GM12878 (cell line): Measurements from ENCODE around the gene OR2G3. TPM values are rescaled to one million over a fixed set of nuclear protein-coding genes. Genes with fewer than 3 reads are reported as not detected.

Experiments
- ATAC-seq: fragments of 200-7000 bp; cut with Tn5 transposase; 3 replicates; pipeline ENCODE4 v1.9.1; 2020; ENCODE audit warnings: mild to moderate bottlenecking, moderate library complexity
- BruUV-seq: library from RNA; stranded (reverse); fragments of 400-500 nt; replicated peaks from 2 replicates; lab custom pipeline; 2021; lab: Mats Ljungman, UMichigan
- CTCF ChIA-PET: fragments of 300-600 bp; sonication (Branson Sonifier 250); formaldehyde crosslinking; extraction: SDS; loops from one replicate; lab custom pipeline; 2021; ENCODE audit warnings: inconsistent platforms; lab: Yijun Ruan, JAX
- POLR2A ChIA-PET: fragments of 350-600 bp; formaldehyde crosslinking; extraction: SDS; loops from one replicate; lab custom pipeline; 2021; ENCODE audit warnings: inconsistent platforms; lab: Charles Lee
- RAD21 ChIA-PET: fragments of 300-600 bp; sonication (Branson Sonifier 250); formaldehyde crosslinking; loops from one replicate; lab custom pipeline; 2023; ENCODE audit warnings: antibody characterized with exemption; ENCODE audit not compliant: unreplicated experiment; lab: Charles Lee
- SMC1A ChIA-PET: fragments of 300-600 bp; sonication (Branson Sonifier 250); formaldehyde crosslinking; loops from one replicate; lab custom pipeline; 2023; ENCODE audit not compliant: unreplicated experiment, uncharacterized antibody; lab: Charles Lee
- DNase-seq: peaks from one replicate; pipeline ENCODE4 v3.0.0-alpha.2; 2011; ENCODE audit warnings: low read depth, low spot score
- FAIRE-seq: peaks from 3 replicates; lab custom pipeline; 2011; peaks lifted over from hg19 to GRCh38; lab: Jason Lieb, UNC
- H2AFZ ChIP-seq: 2 replicates; pipeline ENCODE4 v1.6.0; 2011; ENCODE audit warnings: low read depth, low read length, control low read depth; ENCODE audit not compliant: control insufficient read depth
- H3K27ac ChIP-seq: 2 replicates; pipeline ENCODE4 v1.5.1; 2011; ENCODE audit warnings: control low read depth; ENCODE audit not compliant: control insufficient read depth, insufficient read depth
- H3K27me3 ChIP-seq, 2 experiments: replicated peaks in 1 of 2; 2 replicates each; pipeline versions ENCODE4 v1.6.0 to v1.6.1; 2011; ENCODE audit warnings: low read length in 1 of 2; ENCODE audit not compliant: control insufficient read depth in 2 of 2, insufficient read depth in 2 of 2
- H3K36me3 ChIP-seq, 2 experiments: 2 replicates each; pipeline ENCODE4 v1.5.1; 2011; ENCODE audit warnings: low read length in 1 of 2; ENCODE audit not compliant: control insufficient read depth in 2 of 2, insufficient read depth in 2 of 2
- H3K4me1 ChIP-seq: 2 replicates; pipeline ENCODE4 v1.6.1; 2011; ENCODE audit warnings: mild to moderate bottlenecking, low read length, moderate library complexity, mixed read lengths; ENCODE audit not compliant: control insufficient read depth, insufficient read depth
- H3K4me2 ChIP-seq: 2 replicates; pipeline ENCODE4 v1.6.0; 2011; ENCODE audit warnings: control low read depth; ENCODE audit not compliant: control insufficient read depth, insufficient read depth
- H3K4me3 ChIP-seq: fragments of 200-600 bp; sonication (generic); 2 replicates; pipeline ENCODE4 v1.5.1; 2016
- H3K79me2 ChIP-seq: 2 replicates; pipeline ENCODE4 v1.6.0; 2011; ENCODE audit warnings: low read length; ENCODE audit not compliant: control insufficient read depth, insufficient read depth
- H3K9ac ChIP-seq: 2 replicates; pipeline ENCODE4 v1.8.0; 2011; ENCODE audit warnings: low read length, control low read depth, mixed read lengths; ENCODE audit not compliant: control insufficient read depth, insufficient read depth
- H3K9me3 ChIP-seq: replicated peaks from 3 replicates; pipeline ENCODE4 v1.5.1; 2011; ENCODE audit warnings: mild to moderate bottlenecking, low read length; ENCODE audit not compliant: control insufficient read depth, insufficient read depth
- H4K20me1 ChIP-seq: 2 replicates; pipeline ENCODE4 v1.6.0; 2011; ENCODE audit not compliant: control insufficient read depth, insufficient read depth
- BCL11A ChIP-seq: IDR thresholded peaks from 2 replicates; pipeline ENCODE4 v1.6.1; 2011; ENCODE audit warnings: low read depth, low read length
- BMI1 ChIP-seq: fragments of 450-650 bp; IDR thresholded peaks from 2 replicates; pipeline ENCODE4 v1.6.1; 2016; ENCODE audit warnings: mild to moderate bottlenecking, moderate library complexity, borderline replicate concordance
- EZH2 ChIP-seq: IDR thresholded peaks from 2 replicates; pipeline ENCODE4 v1.6.1; 2012; ENCODE audit warnings: low read depth, mild to moderate bottlenecking, control low read depth, inconsistent platforms, low read length, borderline replicate concordance; ENCODE audit not compliant: control insufficient read depth
- KAT2A ChIP-seq: conservative IDR thresholded peaks from 2 replicates; pipeline ENCODE4 v1.6.1; 2011; ENCODE audit warnings: low read depth, low read length; ENCODE audit not compliant: control insufficient read depth
- MTA3 ChIP-seq: IDR thresholded peaks from 2 replicates; pipeline ENCODE4 v1.6.1; 2012; ENCODE audit warnings: low read length, inconsistent platforms, borderline replicate concordance
- NFYB ChIP-seq: IDR thresholded peaks from 2 replicates; pipeline ENCODE4 v1.6.1; 2011; ENCODE audit warnings: low read depth, mild to moderate bottlenecking, low read length, improper control_type of control experiment, moderate library complexity; ENCODE audit not compliant: insufficient read depth
- PAX5 ChIP-seq: IDR thresholded peaks from 2 replicates; pipeline ENCODE4 v1.6.1; 2011; ENCODE audit warnings: low read depth, low read length, borderline replicate concordance
- SMAD1 ChIP-seq: fragments of 450-650 bp; IDR thresholded peaks from 2 replicates; pipeline ENCODE4 v1.6.1; 2018; ENCODE audit warnings: mild to moderate bottlenecking, low read depth; ENCODE audit not compliant: partially characterized antibody
- TBL1XR1 ChIP-seq: IDR thresholded peaks from 2 replicates; pipeline ENCODE4 v1.6.1; 2012; ENCODE audit warnings: low read depth, low read length, improper control_type of control experiment
- WGBS: methylation state at CpG from one replicate; pipeline ENCODE4 v1.1.6; 2016; ENCODE audit warnings: low lambda C conversion rate; ENCODE audit not compliant: insufficient replicate concordance, insufficient coverage; ENCODE audit errors: missing lambda C conversion rate; 5-methylcytosine and 5-hydroxymethylcytosine counted together
- in situ Hi-C: fragments of 300-500 bp; cut with MboI; formaldehyde crosslinking; loops from 9 replicates; pipeline ENCODE4 v1.14.3; 2018; ENCODE audit warnings: mixed read lengths
- intact Hi-C: fragments of 100-400 bp; cut with micrococcal nuclease; formaldehyde crosslinking; loops from one replicate; pipeline ENCODE4 v1.14.2; 2022; ENCODE audit not compliant: unreplicated experiment
- polyA plus RNA-seq, 11 experiments: library from polyadenylated mRNA; depleted of rRNA in 4 of 11; unstranded in 6 of 11; stranded (reverse) in 5 of 11; fragments of >200 nt; fragmentation: Nextera tagmentation in 4 of 11; fragmentation: Illumina TruSeq in 1 of 11; extraction: Ambion mirVana in 4 of 11; extraction: Trizol in 1 of 11; gene quantifications; 1 replicate in 1 of 11; 2 replicates in 10 of 11; pipeline versions ENCODE4 v1.2.1 to v1.2.3, GENCODE V29; 2011 to 2016; ENCODE audit warnings: inconsistent platforms in 2 of 11, missing spikeins in 2 of 11, low read depth in 1 of 11
- total RNA-seq, 4 experiments: library from RNA; depleted of rRNA in 3 of 4; stranded (reverse); fragments of >200 nt in 3 of 4; fragmentation: Illumina TruSeq in 1 of 4; extraction: Trizol in 1 of 4; gene quantifications; 2 replicates each; pipeline versions ENCODE4 v1.2.1 to v1.2.3, GENCODE V29; 2013 to 2021
- TF ChIP-seq, protein P1 (sequence below): fragments of 450-650 bp; IDR thresholded peaks from 2 replicates; pipeline ENCODE4 v1.6.1; 2016; ENCODE audit warnings: mild to moderate bottlenecking
- TF ChIP-seq, protein P2 (sequence below): fragments of 450-650 bp; IDR thresholded peaks from 2 replicates; pipeline ENCODE4 v1.6.1; 2018; ENCODE audit warnings: mild to moderate bottlenecking, low read depth, moderate library complexity; ENCODE audit not compliant: partially characterized antibody

OR2G3 gene
- total and polyA plus RNA-seq, 10 of the 15 experiments (the other 5 are each of a cell fraction or from before 2014, with no cell fraction given): not detected

DNA sequence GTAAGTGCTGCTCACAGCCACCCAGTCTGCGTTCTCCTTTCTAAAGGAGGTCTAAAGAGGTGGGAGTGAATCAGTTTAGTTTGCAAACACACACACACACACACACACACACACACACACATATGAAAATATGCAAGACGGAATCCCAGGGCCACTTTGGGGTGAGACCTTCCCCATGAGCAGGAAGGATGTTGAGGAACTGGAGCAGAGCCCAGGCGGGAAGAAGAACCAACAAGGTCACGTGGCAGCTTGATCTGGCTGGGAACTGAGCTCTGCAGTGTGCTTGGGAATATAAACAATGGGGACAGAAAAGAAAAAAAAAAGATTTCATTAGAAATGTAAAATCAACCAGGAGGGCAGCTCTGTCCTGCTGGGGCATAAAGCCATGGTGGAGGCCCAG, 32.6 kb downstream of the OR2G3 start:
- H3K36me3 ChIP-seq: no peaks in the 10 kb centered on the region
- TF ChIP-seq MTA3 (no peak), NFYB (no peak), TBL1XR1 (no peak), EZH2 (no peak), BCL11A (no peak), BMI1 (no peak), KAT2A (no peak), PAX5 (no peak), SMAD1 (no peak)
- TF ChIP-seq, protein P1, sequence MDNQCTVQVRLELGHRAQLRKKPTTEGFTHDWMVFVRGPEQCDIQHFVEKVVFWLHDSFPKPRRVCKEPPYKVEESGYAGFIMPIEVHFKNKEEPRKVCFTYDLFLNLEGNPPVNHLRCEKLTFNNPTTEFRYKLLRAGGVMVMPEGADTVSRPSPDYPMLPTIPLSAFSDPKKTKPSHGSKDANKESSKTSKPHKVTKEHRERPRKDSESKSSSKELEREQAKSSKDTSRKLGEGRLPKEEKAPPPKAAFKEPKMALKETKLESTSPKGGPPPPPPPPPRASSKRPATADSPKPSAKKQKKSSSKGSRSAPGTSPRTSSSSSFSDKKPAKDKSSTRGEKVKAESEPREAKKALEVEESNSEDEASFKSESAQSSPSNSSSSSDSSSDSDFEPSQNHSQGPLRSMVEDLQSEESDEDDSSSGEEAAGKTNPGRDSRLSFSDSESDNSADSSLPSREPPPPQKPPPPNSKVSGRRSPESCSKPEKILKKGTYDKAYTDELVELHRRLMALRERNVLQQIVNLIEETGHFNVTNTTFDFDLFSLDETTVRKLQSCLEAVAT: no peak
- TF ChIP-seq, protein P2, sequence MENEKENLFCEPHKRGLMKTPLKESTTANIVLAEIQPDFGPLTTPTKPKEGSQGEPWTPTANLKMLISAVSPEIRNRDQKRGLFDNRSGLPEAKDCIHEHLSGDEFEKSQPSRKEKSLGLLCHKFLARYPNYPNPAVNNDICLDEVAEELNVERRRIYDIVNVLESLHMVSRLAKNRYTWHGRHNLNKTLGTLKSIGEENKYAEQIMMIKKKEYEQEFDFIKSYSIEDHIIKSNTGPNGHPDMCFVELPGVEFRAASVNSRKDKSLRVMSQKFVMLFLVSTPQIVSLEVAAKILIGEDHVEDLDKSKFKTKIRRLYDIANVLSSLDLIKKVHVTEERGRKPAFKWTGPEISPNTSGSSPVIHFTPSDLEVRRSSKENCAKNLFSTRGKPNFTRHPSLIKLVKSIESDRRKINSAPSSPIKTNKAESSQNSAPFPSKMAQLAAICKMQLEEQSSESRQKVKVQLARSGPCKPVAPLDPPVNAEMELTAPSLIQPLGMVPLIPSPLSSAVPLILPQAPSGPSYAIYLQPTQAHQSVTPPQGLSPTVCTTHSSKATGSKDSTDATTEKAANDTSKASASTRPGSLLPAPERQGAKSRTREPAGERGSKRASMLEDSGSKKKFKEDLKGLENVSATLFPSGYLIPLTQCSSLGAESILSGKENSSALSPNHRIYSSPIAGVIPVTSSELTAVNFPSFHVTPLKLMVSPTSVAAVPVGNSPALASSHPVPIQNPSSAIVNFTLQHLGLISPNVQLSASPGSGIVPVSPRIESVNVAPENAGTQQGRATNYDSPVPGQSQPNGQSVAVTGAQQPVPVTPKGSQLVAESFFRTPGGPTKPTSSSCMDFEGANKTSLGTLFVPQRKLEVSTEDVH: no peak
- no peak for DNase-seq
- SMC1A ChIA-PET: interaction anchor here (0.6 kb wide), 1 partner anchor 206 kb away, joined by 3 read pairs; no protein-coding TSS in a partner anchor
- H4K20me1 ChIP-seq: no peaks in the 10 kb centered on the region
- CTCF ChIA-PET: no interaction called here
- intact Hi-C loops: no loop called here
- WGBS: 0% methylated on average over 4 of the region's 4 CpGs
- no peak for ATAC-seq
- no peak overlapping the region for H3K4me3 ChIP-seq
- POLR2A ChIA-PET: no interaction called here
- no peaks in the 10 kb centered on the region; the same call in 2 of the 3 replicates for H3K9me3 ChIP-seq
- no peaks in the 10 kb centered on the region for H3K4me1 ChIP-seq
- 0 out of 4 replicates have a peak, but pooled peaks cover 0 to 4% of the 10 kb centered on the region in 2 experiments for H3K27me3 ChIP-seq
- no TSS peak for BruUV-seq
- H3K79me2 ChIP-seq: no peaks in the 10 kb centered on the region
- no peak overlapping the region for H3K27ac ChIP-seq
- no peak overlapping the region for H3K9ac ChIP-seq
- H3K4me2 ChIP-seq: no peak overlapping the region
- RAD21 ChIA-PET: no interaction called here
- no peak for FAIRE-seq
- in situ Hi-C loops: no loop called here
- no peak overlapping the region for H2AFZ ChIP-seq
